Upper lobe of right lung (tissue), 1 donor: ENCODE data around the gene WWOX. TPM values are rescaled to one million over a fixed set of nuclear protein-coding genes. Genes with fewer than 3 reads are reported as not detected.

Source experiments
- ATAC-seq: fragments of 200-7000 bp; cut with Tn5 transposase; one replicate; pipeline ENCODE4 v1.9.1; 2020; ENCODE audit warnings: mild to moderate bottlenecking, moderate library complexity
- DNase-seq: peaks from one replicate; pipeline ENCODE4 v3.0.0-alpha.2; 2020
- H3K27ac ChIP-seq: fragments of 200-600 bp; one replicate; pipeline ENCODE4 v1.8.0; 2022
- H3K27me3 ChIP-seq: fragments of 200-600 bp; one replicate; pipeline ENCODE4 v1.8.0; 2022; ENCODE audit warnings: mild to moderate bottlenecking
- H3K36me3 ChIP-seq: fragments of 200-600 bp; one replicate; pipeline ENCODE4 v1.8.0; 2022
- H3K4me1 ChIP-seq: fragments of 200-600 bp; one replicate; pipeline ENCODE4 v1.8.0; 2022
- H3K4me3 ChIP-seq: fragments of 200-600 bp; one replicate; pipeline ENCODE4 v1.8.0; 2022; ENCODE audit warnings: mild to moderate bottlenecking
- H3K9me3 ChIP-seq: fragments of 200-600 bp; one replicate; pipeline ENCODE4 v1.8.0; 2022
- CTCF ChIP-seq: fragments of 200-600 bp; IDR thresholded peaks from one replicate; pipeline ENCODE4 v1.8.0; 2022; ENCODE audit warnings: antibody characterized with exemption
- intact Hi-C: fragments of 100-400 bp; cut with DNase I; formaldehyde crosslinking; loops from one replicate; pipeline ENCODE4 v1.11.0; 2022
- total RNA-seq: library from RNA; stranded (reverse); fragmentation: NEBNext Ultra II Directional; extraction: Animal tissue kit (Norgen Biotek cat#: 25700); gene quantifications from one replicate; pipeline ENCODE4 v1.2.1, GENCODE V29; 2021
- donor health status: DM: no; HTN: yes; CAD: no; lungs with severe emphysema.

The WWOX gene
- total RNA-seq, 1 donor from 2014 or later, result 17.0 TPM

GRCh38 chr16:78815713-78816112 lies 716.3 kb downstream of the WWOX start:
- Histone ChIP-seq H3K36me3 (no peaks in the 10 kb centered on the region), H3K27me3 (no peaks in the 10 kb centered on the region), H3K27ac (peak overlapping the region; percentile 21), H3K4me1 (no peaks in the 10 kb centered on the region), H3K9me3 (no peaks in the 10 kb centered on the region), H3K4me3 (no peak overlapping the region)
- ATAC-seq, result peak; percentile 20
- intact Hi-C loops, result no loop called here
- no peak for DNase-seq
- TF ChIP-seq CTCF, result no peak

- H3K27me3 ChIP-seq, result no peaks in the 10 kb centered on the region
- intact Hi-C loops, result no loop called here
Measured at GRCh38 chr16:78816499-78817195, 717.2 kb downstream of the WWOX start.

GRCh38 chr16:78817200-78817739 lies 717.8 kb downstream of the WWOX start:
- intact Hi-C loops, result no loop called here
- H3K9me3 ChIP-seq, result no peaks in the 10 kb centered on the region
- ATAC-seq, result no peak
- H3K27me3 ChIP-seq, result no peaks in the 10 kb centered on the region
- H3K4me1 ChIP-seq, result no peaks in the 10 kb centered on the region
- H3K27ac ChIP-seq, result no peak overlapping the region
- no peaks in the 10 kb centered on the region for H3K36me3 ChIP-seq
- no peak overlapping the region for H3K4me3 ChIP-seq
- DNase-seq, result no peak
- no peak for TF ChIP-seq CTCF

More at GRCh38 chr16:78816499-78817195, 717.2 kb downstream of the WWOX start:
- Histone ChIP-seq H3K9me3 (no peaks in the 10 kb centered on the region), H3K4me1 (no peaks in the 10 kb centered on the region), H3K4me3 (no peak overlapping the region), H3K36me3 (no peaks in the 10 kb centered on the region), H3K27ac (no peak overlapping the region)
- ATAC-seq, result peak; percentile 25
- no peak for DNase-seq
- TF ChIP-seq CTCF, result no peak

GRCh38 chr16:78821335-78821734 lies 721.9 kb downstream of the WWOX start:
- no peak overlapping the region for H3K27ac ChIP-seq
- intact Hi-C loops, result no loop called here

GRCh38 chr16:78822509-78822908 lies 723.1 kb downstream of the WWOX start:
- Histone ChIP-seq H3K27me3 (no peaks in the 10 kb centered on the region), H3K9me3 (no peaks in the 10 kb centered on the region), H3K4me3 (no peak overlapping the region), H3K36me3 (no peaks in the 10 kb centered on the region), H3K27ac (no peak overlapping the region), H3K4me1 (no peaks in the 10 kb centered on the region)
- TF ChIP-seq CTCF, result no peak
- intact Hi-C loops, result no loop called here
- DNase-seq (no peak), ATAC-seq (no peak)

More at GRCh38 chr16:78821335-78821734, 721.9 kb downstream of the WWOX start:
- no peak for TF ChIP-seq CTCF
- H3K27me3 ChIP-seq, result no peaks in the 10 kb centered on the region
- H3K36me3 ChIP-seq, result no peaks in the 10 kb centered on the region
- no peak overlapping the region for H3K4me3 ChIP-seq
- ATAC-seq, result no peak
- H3K9me3 ChIP-seq, result no peaks in the 10 kb centered on the region
- H3K4me1 ChIP-seq, result no peaks in the 10 kb centered on the region
- no peak for DNase-seq
